ENCODE results near the gene GPBP1L1.
"Not testable (repeated sequence)": the region's sequence is repeated elsewhere in the genome, so short reads cannot be mapped to it uniquely, and the experiment has no call there.

Gene GPBP1L1

DNA sequence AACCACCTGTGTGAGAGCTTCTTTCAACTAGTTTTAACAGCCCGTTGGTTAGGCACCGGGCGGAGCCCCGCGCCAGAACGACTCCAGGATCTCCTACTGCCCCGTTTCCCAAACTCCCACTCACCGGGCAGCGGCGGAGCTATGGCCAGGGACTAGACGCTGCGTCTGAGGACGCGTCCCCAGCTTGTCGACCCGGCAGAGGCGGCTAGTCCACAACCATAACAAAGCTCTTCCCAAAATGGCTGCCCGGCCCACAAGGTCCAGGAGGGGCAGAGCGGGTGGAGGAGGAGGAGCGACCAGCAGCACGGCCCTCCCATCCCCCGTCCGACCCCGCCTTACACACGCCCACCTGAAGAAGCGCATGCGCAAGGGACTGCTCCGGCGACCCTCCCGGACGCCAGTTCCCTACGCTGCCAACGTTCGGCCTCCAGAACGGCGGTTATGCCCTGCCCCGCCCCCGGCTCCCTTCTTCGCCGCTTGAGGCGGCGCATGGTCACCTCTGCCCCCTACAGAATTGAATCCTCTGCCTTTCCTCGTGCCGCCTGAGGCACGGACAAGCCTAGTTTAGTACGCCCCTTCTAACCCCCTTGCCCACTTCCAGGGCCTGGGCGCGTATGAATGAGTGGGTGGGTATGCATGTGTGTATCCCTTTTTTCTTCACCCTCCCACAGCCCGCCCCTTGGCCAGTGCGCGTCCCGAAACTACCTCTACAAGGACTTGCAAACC lies at the start of gene GPBP1L1:
Gene GPBP1L1, minus strand, starts transcription at position 246 of the 726 bp plus-strand sequence. CDS start 27,446 bp downstream, outside the sequence.
- peak; percentile 100 for DNase-seq (ENCODE audit: low spot score)

- DNase-seq (ENCODE audit: low spot score), result no peak
Measured at GRCh38 chr1:45730780-45731319, 44.5 kb upstream of the GPBP1L1 start.

DNA sequence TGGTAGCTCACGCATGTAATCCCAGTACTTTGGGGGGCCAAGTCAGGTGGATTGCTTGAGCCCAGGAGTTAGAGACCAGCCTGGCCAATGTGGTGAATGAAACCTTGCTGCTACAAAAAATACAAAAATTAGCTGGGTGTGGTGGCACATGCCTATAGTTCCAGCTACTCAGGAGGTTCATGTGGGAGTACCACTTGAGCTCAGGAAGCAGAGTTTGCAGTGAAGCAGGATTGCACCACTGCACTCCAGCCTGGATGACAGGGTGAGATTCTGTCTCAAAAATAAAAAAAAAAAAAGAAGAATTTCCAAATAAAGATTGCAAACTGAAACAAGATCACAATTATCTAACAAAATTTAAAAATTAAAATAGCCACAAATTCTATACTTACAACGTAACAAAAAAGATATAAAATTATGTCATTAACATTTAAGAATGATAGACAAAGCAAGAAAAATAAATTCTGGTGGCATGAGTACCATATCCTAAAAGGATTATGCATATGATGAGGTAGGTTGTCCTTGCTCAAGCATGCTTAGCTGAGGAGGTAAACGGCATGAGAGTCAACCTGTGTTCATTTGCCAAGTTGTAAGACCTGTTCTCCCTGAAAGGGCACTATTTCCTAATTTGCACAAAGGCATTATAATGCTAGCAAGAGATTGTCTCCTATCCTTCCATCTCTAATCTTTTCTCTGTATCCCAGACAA lies 43.9 kb upstream of the GPBP1L1 start:
- DNase-seq (ENCODE audit: low spot score), result no peak

- DNase-seq (ENCODE audit: low spot score), result not testable (repeated sequence)
Measured at GRCh38 chr1:45726007-45726406, 39.7 kb upstream of the GPBP1L1 start.

GRCh38 chr1:45723248-45723930 lies 37.1 kb upstream of the GPBP1L1 start:
- DNase-seq (ENCODE audit: low spot score), result no peak

GRCh38 chr1:45722809-45723208 lies 36.5 kb upstream of the GPBP1L1 start:
- DNase-seq (ENCODE audit: low spot score), result peak; percentile 10

GRCh38 chr1:45721207-45721606 lies 34.9 kb upstream of the GPBP1L1 start:
- DNase-seq (ENCODE audit: low spot score), result peak; percentile 49

DNA sequence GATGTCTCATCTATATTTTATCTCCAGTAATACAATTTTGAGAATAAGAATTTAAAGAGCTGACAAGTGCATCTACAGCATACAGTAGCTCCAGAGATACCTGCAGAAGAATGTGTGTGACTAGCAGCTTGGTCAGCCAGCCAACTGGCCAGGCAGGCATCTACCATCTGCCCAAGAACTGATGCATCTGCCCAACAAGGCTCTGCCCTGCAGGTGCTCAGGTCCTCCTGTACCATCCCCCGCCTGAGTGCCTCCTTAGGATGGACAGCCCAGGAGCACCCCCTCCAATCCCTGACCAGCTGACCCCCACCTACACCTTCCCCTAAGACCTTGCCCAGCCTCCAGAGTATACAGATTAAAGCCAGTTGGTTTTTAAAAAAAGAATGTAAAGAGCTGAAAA lies 32.0 kb upstream of the GPBP1L1 start:
- no peak for DNase-seq (ENCODE audit: low spot score)

- DNase-seq (ENCODE audit: low spot score), result peak; percentile 9
Measured at GRCh38 chr1:45717386-45717785, 31.1 kb upstream of the GPBP1L1 start.

GRCh38 chr1:45716700-45717099 lies 30.4 kb upstream of the GPBP1L1 start:
- DNase-seq (ENCODE audit: low spot score), result no peak

DNA sequence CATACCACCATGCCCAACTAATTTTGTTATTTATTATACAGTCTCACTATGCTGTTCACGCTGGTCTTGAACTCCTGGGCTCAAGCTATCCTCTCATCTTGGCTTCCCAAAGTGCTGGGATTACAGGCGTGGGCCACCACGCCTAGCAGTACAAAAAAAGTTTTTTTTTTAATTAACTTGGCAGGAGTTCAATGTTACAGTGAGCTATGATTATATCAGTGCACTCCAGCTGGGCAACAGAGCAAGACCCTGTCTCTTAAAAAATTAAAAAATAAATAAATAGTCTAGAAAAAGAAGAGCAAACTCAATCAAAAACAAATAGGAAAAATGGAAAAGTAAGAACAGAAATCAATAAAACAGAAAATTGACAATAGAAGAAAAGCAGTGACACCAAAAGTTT lies 27.4 kb upstream of the GPBP1L1 start:
- no peak for DNase-seq (ENCODE audit: low spot score)

GRCh38 chr1:45704637-45705036 lies 18.3 kb upstream of the GPBP1L1 start:
- no peak for DNase-seq (ENCODE audit: low spot score)

GRCh38 chr1:45694823-45695222 lies 8.5 kb upstream of the GPBP1L1 start:
- DNase-seq (ENCODE audit: low spot score), result no peak

GRCh38 chr1:45693811-45694210 lies 7.5 kb upstream of the GPBP1L1 start:
- DNase-seq (ENCODE audit: low spot score), result not testable (repeated sequence)

DNA sequence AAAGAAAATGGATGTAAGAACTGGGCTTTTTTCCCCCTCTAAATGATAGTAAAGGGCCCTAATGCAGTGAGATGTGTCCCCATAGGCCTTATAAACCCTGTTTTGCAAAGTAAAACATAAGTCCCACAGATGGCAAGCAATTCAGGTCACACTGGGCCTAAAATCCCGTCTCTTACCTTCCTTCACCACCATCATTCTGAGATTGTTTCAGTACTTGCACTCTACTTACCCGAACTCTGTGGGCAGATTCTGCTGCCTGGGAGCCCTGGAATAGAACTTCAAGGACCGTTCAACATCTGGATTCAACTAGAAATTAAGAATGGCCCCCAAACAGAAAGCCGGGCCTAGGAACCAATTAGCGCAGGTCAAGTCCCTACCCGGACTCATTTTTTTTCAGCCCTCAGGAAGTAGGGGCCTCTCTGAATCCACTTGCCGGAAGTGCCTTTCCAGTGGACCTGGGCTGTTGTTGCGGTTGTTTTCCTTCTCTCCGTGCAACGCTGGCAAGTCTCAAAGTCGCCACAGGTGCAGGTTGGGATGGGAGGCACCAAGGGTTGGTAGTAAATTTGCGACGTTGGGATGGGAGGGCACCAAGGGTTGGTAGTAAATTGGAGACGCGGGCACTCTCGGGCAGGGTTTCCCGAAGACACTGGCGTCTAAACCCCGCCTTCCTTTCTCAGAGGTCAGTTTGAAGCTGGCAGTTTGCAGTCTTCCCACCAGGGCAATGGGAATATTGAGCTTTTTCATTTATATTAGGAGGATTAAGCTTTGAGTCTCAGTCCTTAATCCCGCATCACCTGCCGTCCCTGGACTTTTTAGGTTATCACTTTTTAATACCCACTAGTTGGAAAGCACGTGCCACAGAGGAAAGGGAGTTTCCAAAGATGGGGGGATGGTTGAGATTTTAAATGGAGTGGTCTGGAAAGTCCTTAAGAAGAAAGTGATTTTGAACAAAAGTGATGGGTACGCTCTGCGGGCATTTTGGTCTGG lies 1.7 kb upstream of the GPBP1L1 start, which contains the start of gene TMEM69:
Gene TMEM69, plus strand, starts transcription at position 428 of the 987 bp plus-strand sequence. CDS start 2,888 bp downstream, outside the sequence.
- DNase-seq (ENCODE audit: low spot score), result peak; percentile 89

DNA sequence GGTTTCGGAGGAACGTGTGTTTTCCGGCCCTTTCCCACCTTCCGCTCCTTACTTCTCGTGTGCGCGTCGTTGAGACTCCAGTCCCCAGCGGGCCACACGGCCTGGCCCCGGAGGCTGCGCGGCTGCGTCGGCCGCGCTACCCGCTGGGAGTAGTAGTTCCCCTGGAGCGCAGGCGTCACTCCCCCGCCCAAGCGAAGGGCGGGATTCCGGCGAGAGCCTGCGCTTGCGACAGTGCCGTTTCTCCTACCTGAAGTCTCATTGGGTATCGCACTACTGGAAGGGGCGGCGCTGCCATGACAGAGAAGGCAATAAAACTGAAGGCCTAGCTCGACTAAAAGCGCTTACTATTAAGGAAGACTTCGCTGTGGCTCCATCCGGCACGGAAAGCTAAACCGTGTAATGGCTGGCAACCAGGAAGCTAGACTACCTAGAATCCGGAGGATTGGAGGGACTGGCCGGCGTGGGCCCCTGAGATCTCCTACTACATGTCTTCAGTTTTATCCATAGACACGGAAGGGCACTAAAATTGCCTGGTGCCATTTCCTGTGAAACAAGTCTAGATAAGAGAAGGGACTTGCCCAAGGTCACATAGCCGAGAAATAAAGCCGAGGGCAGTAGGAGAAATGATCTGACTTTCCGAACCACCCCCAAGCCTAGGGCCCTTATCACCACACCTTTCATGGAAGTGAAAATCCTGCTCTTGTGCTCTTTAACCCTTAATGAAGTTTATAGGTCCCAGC lies 851 bp upstream of the GPBP1L1 start:
- DNase-seq (ENCODE audit: low spot score), result peak; percentile 98

DNA sequence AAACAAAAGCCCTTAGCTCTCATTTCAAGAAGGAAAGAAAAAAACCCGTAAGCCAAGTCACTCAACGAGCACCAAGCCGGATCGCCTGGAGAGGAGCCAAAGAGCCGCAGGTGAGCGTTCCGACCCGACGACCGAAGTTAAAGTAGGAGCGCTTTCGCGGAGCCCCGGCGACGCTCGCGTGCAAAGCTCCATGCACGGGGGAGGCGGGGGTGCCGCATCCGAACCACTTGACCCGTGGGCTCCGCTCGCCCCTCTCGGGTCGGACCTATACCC lies 382 bp downstream of the GPBP1L1 start:
- peak; percentile 16 for DNase-seq (ENCODE audit: low spot score)

GRCh38 chr1:45685308-45686014 lies 872 bp downstream of the GPBP1L1 start:
- DNase-seq (ENCODE audit: low spot score), result no peak

- DNase-seq (ENCODE audit: low spot score), result no peak
Measured at GRCh38 chr1:45684402-45684801, 1.9 kb downstream of the GPBP1L1 start.

GRCh38 chr1:45682942-45683341 lies 3.4 kb downstream of the GPBP1L1 start:
- DNase-seq (ENCODE audit: low spot score), result no peak
